KMS-11 (cell line): ENCODE results near the gene CRYBG1.

ENCODE experiments used
- H2AFZ ChIP-seq: fragments of 200-600 bp; sonication (generic); 2 replicates; pipeline ENCODE4 v1.6.1; 2016; ENCODE audit warnings: antibody characterized with exemption, mixed run types, low read depth
- H3K27ac ChIP-seq: fragments of 200-600 bp; sonication (generic); 2 replicates; pipeline ENCODE4 v1.6.1; 2016; ENCODE audit warnings: mild to moderate bottlenecking, mixed run types
- H3K27me3 ChIP-seq: fragments of 200-600 bp; sonication (generic); 2 replicates; pipeline ENCODE4 v1.6.1; 2017; ENCODE audit warnings: mild to moderate bottlenecking, low read depth, mixed run types, moderate library complexity; ENCODE audit not compliant: insufficient read depth
- H3K36me3 ChIP-seq: fragments of 200-600 bp; sonication (generic); 2 replicates; pipeline ENCODE4 v1.6.1; 2017; ENCODE audit warnings: mild to moderate bottlenecking, mixed run types; ENCODE audit not compliant: insufficient read depth
- H3K4me1 ChIP-seq: fragments of 200-600 bp; sonication (generic); 2 replicates; pipeline ENCODE4 v1.6.1; 2016; ENCODE audit warnings: mild to moderate bottlenecking, low read depth, mixed run types; ENCODE audit not compliant: poor library complexity, severe bottlenecking
- H3K4me2 ChIP-seq: fragments of 200-600 bp; sonication (generic); 2 replicates; pipeline ENCODE4 v1.7.0; 2016; ENCODE audit warnings: mild to moderate bottlenecking, mixed run types
- H3K4me3 ChIP-seq: fragments of 200-600 bp; sonication (generic); IDR thresholded peaks from 2 replicates; pipeline ENCODE4 v1.6.1; 2017; ENCODE audit warnings: low read depth, low read length, mixed read lengths; ENCODE audit not compliant: insufficient read depth
- H3K79me2 ChIP-seq: fragments of 200-600 bp; sonication (generic); 2 replicates; pipeline ENCODE4 v1.6.1; 2016; ENCODE audit warnings: low read depth, mixed run types; ENCODE audit not compliant: insufficient read depth
- H3K9ac ChIP-seq: fragments of 200-600 bp; sonication (generic); 2 replicates; pipeline ENCODE4 v1.6.1; 2016; ENCODE audit warnings: mild to moderate bottlenecking, mixed run types
- H4K20me1 ChIP-seq: fragments of 200-600 bp; sonication (generic); 2 replicates; pipeline ENCODE4 v1.6.1; 2016; ENCODE audit warnings: mild to moderate bottlenecking, mixed run types; ENCODE audit not compliant: insufficient read depth
- TF ChIP-seq, protein P1 (sequence below): fragments of 200-600 bp; sonication (generic); conservative IDR thresholded peaks from 2 replicates; pipeline ENCODE4 v1.6.1; 2017; ENCODE audit warnings: low read depth, mild to moderate bottlenecking, antibody characterized with exemption, low read length, moderate library complexity, mixed read lengths

Gene CRYBG1

DNA sequence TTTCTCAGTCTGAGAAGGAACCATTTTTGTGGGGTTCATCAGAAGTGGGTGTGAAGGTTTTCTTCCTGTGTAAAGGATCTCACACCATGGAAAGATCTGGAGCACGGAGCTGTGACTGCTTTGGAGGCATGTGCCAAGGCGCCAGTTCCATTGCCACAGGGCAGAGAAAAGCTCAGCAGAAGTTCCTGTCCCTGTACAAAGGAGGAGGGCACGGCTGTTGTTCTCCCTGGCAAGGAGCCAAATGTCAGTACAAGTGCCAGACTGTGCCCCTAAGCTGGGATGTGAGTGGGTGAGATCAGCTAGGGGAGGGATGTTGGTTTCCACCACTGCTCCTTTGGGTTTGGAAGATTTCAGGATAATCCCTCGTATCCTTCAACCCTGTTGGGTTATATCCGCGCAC lies 117.3 kb downstream of the CRYBG1 start:
- H4K20me1 ChIP-seq: no peaks in the 10 kb centered on the region
- no peak overlapping the region for H3K4me3 ChIP-seq
- no peaks in the 10 kb centered on the region for H3K79me2 ChIP-seq
- TF ChIP-seq, protein P1, sequence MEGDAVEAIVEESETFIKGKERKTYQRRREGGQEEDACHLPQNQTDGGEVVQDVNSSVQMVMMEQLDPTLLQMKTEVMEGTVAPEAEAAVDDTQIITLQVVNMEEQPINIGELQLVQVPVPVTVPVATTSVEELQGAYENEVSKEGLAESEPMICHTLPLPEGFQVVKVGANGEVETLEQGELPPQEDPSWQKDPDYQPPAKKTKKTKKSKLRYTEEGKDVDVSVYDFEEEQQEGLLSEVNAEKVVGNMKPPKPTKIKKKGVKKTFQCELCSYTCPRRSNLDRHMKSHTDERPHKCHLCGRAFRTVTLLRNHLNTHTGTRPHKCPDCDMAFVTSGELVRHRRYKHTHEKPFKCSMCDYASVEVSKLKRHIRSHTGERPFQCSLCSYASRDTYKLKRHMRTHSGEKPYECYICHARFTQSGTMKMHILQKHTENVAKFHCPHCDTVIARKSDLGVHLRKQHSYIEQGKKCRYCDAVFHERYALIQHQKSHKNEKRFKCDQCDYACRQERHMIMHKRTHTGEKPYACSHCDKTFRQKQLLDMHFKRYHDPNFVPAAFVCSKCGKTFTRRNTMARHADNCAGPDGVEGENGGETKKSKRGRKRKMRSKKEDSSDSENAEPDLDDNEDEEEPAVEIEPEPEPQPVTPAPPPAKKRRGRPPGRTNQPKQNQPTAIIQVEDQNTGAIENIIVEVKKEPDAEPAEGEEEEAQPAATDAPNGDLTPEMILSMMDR: no peak
- no peak overlapping the region for H2AFZ ChIP-seq
- no peak overlapping the region for H3K27ac ChIP-seq
- H3K4me1 ChIP-seq: no peaks in the 10 kb centered on the region
- H3K27me3 ChIP-seq: no peaks in the 10 kb centered on the region
- H3K4me2 ChIP-seq: no peak overlapping the region
- no peaks in the 10 kb centered on the region for H3K36me3 ChIP-seq
- H3K9ac ChIP-seq: no peak overlapping the region

DNA sequence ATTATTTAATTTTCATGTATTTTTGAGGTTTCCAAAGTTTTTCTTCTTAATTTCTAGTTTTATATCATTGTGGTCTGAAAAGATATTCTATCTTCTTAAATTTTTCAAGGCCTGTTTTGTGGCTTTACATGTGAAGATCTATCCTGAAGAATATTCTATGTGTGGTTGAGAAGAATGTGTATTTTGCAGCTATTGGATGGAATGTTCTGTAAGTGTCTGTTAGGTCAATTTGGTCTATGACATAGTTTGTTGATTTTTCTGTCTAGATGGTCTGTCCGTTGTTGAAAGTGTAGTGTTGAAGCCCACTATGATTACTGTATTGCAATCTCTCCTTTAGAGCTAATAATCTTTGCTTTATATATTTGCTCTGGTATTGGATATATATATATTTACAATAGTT lies 125.7 kb downstream of the CRYBG1 start:
- H3K4me2 ChIP-seq: no peak overlapping the region
- H3K9ac ChIP-seq: no peak overlapping the region
- no peaks in the 10 kb centered on the region for H3K36me3 ChIP-seq
- no peaks in the 10 kb centered on the region for H3K27me3 ChIP-seq
- no peak overlapping the region for H2AFZ ChIP-seq
- H3K79me2 ChIP-seq: no peaks in the 10 kb centered on the region
- TF ChIP-seq, protein P1: no peak
- no peak overlapping the region for H3K27ac ChIP-seq
- no peak overlapping the region for H3K4me3 ChIP-seq
- no peaks in the 10 kb centered on the region for H4K20me1 ChIP-seq
- H3K4me1 ChIP-seq: no peaks in the 10 kb centered on the region

- Histone ChIP-seq H3K27me3 (no peaks in the 10 kb centered on the region), H3K4me1 (no peaks in the 10 kb centered on the region), H3K36me3 (no peaks in the 10 kb centered on the region), H2AFZ (no peak overlapping the region), H3K79me2 (no peaks in the 10 kb centered on the region), H3K27ac (no peak overlapping the region), H3K4me3 (no peak overlapping the region), H3K4me2 (no peak overlapping the region), H3K9ac (no peak overlapping the region), H4K20me1 (no peaks in the 10 kb centered on the region)
- TF ChIP-seq, protein P1: no peak
Measured at GRCh38 chr6:106488494-106489370, 128.2 kb downstream of the CRYBG1 start.

DNA sequence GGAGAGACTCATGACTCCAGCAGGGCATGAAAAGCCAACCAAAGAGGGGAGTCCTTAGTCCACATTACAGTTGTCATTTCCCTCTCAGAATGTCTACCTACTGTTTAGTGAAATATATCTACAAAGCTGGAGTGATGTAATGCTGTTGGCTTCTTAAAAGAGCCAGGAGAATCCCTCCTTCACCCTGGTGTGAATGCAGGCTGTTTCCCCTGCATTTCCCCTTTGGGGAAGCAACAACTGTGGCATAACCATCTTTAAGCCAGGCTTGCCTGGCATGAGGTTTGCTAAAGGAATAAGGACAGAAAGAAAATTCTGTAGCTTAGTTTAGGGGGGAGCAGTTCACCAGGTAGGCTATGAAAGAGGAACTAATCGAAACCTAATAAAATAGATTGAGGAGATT lies 129.5 kb downstream of the CRYBG1 start:
- H4K20me1 ChIP-seq: no peaks in the 10 kb centered on the region
- no peak overlapping the region for H2AFZ ChIP-seq
- no peak overlapping the region for H3K27ac ChIP-seq
- TF ChIP-seq, protein P1: no peak
- no peak overlapping the region for H3K4me2 ChIP-seq
- no peak overlapping the region for H3K9ac ChIP-seq
- no peak overlapping the region for H3K4me3 ChIP-seq
- H3K27me3 ChIP-seq: no peaks in the 10 kb centered on the region
- H3K36me3 ChIP-seq: no peaks in the 10 kb centered on the region
- no peaks in the 10 kb centered on the region for H3K79me2 ChIP-seq
- H3K4me1 ChIP-seq: no peaks in the 10 kb centered on the region
